Caki2 (cell line): ENCODE data around the gene ANO9. TPM values are rescaled to one million over a fixed set of nuclear protein-coding genes. Genes with fewer than 3 reads are reported as not detected.

Experiments
- DNase-seq: peaks from one replicate; pipeline ENCODE4 v3.0.0-alpha.2; 2015; ENCODE audit warnings: low read depth
- in situ Hi-C: cut with HindIII; loops from 2 replicates; pipeline ENCODE4 v1.10.0; 2016; ENCODE audit warnings: low sequenced_read_pairs, low pct_unique_long_range_greater_than_20kb, mixed read lengths
- total RNA-seq: library from RNA; depleted of rRNA; stranded (reverse); fragments of >200 nt; shearing (Covaris generic); gene quantifications from 2 replicates; pipeline ENCODE4 v1.2.3, GENCODE V29; 2014; ENCODE audit warnings: low replicate concordance; rRNA removed

ANO9 gene
- total RNA-seq, 1 experiment from 2014 or later: not detected

- in situ Hi-C loops: no loop called here
- DNase-seq: no peak
Measured at GRCh38 chr11:370070-370941, 71.5 kb downstream of the ANO9 start.

- no peak for DNase-seq
- in situ Hi-C loops: no loop called here
Measured at GRCh38 chr11:369336-370018, 72.3 kb downstream of the ANO9 start, which contains the start of gene B4GALNT4. Gene B4GALNT4 (plus strand): TSS chr11:369499. CDS start chr11:369804, 305 bp downstream.

GRCh38 chr11:368414-369335, 73.1 kb downstream of the ANO9 start:
- in situ Hi-C loops: no loop called here
- DNase-seq: no peak

- in situ Hi-C loops: no loop called here
Measured at GRCh38 chr11:367956-368413, 73.8 kb downstream of the ANO9 start.

More at GRCh38 chr11:367956-368413, 73.8 kb downstream of the ANO9 start:
- no peak for DNase-seq

Other genes starting within 250 kb of the ANO9 start
- gene SCGB1C1, start 248.9 kb downstream of the ANO9 start, total RNA-seq: not detected in 2 replicates
- 23.3 and 26.2 TPM in 2 replicates for gene BET1L, start 234.6 kb downstream of the ANO9 start, total RNA-seq
- gene RIC8A, start 234.3 kb downstream of the ANO9 start, total RNA-seq: 80.2 and 115 TPM in 2 replicates
- 24.4 and 25.1 TPM in 2 replicates for gene SIRT3, start 205.7 kb downstream of the ANO9 start, total RNA-seq
- 97.7 and 117 TPM in 2 replicates for gene PSMD13, start 205.0 kb downstream of the ANO9 start, total RNA-seq
- not detected in 2 replicates for gene NLRP6, start 163.6 kb downstream of the ANO9 start, total RNA-seq
- 7.9 and 11.2 TPM in 2 replicates for gene PGGHG, start 152.9 kb downstream of the ANO9 start, total RNA-seq
- not detected in 2 replicates for gene IFITM5, start 142.5 kb downstream of the ANO9 start, total RNA-seq
- not detected in 2 replicates for gene IFITM2, start 134.2 kb downstream of the ANO9 start, total RNA-seq
- gene IFITM1, start 128.0 kb downstream of the ANO9 start, total RNA-seq: 2.0 and 10.3 TPM in 2 replicates
- 6.2 and 23.7 TPM in 2 replicates for gene IFITM3, start 121.2 kb downstream of the ANO9 start, total RNA-seq
- 23.9 and 61.5 TPM in 2 replicates for gene B4GALNT4, start 72.5 kb downstream of the ANO9 start, total RNA-seq
- gene PKP3, start 47.8 kb downstream of the ANO9 start, total RNA-seq: 70.7 and 103 TPM in 2 replicates
- 66.9 and 103 TPM in 2 replicates for gene SIGIRR, start 27.0 kb downstream of the ANO9 start, total RNA-seq
- gene PTDSS2, start 8.3 kb upstream of the ANO9 start, total RNA-seq: 36.9 and 50.2 TPM in 2 replicates
- gene RNH1, start 65.2 kb upstream of the ANO9 start, total RNA-seq: 271 and 316 TPM in 2 replicates
- 43.8 and 120 TPM in 2 replicates for gene HRAS, start 93.6 kb upstream of the ANO9 start, total RNA-seq
- 2.0 and 3.4 TPM in 2 replicates for gene LRRC56, start 95.5 kb upstream of the ANO9 start, total RNA-seq
- 6.7 and 18.4 TPM in 2 replicates for gene LMNTD2, start 118.7 kb upstream of the ANO9 start, total RNA-seq
- 107 and 124 TPM in 2 replicates for gene RASSF7, start 119.0 kb upstream of the ANO9 start, total RNA-seq
- gene PHRF1, start 134.5 kb upstream of the ANO9 start, total RNA-seq: 36.5 and 42.6 TPM in 2 replicates
- gene IRF7, start 173.9 kb upstream of the ANO9 start, total RNA-seq: 12.5 and 23.2 TPM in 2 replicates
- gene CDHR5, start 182.9 kb upstream of the ANO9 start, total RNA-seq: not detected in 2 replicates
- gene SCT, start 185.2 kb upstream of the ANO9 start, total RNA-seq: not detected in 2 replicates
- gene DRD4, start 195.3 kb upstream of the ANO9 start, total RNA-seq: not detected in 2 replicates